ENCODE data around the gene ATXN7L1. TPM values are rescaled to one million over a fixed set of nuclear protein-coding genes. Genes with fewer than 3 reads are reported as not detected.

Gene ATXN7L1
- total RNA-seq, 1 experiment from 2014 or later, result 14.6 TPM

DNA sequence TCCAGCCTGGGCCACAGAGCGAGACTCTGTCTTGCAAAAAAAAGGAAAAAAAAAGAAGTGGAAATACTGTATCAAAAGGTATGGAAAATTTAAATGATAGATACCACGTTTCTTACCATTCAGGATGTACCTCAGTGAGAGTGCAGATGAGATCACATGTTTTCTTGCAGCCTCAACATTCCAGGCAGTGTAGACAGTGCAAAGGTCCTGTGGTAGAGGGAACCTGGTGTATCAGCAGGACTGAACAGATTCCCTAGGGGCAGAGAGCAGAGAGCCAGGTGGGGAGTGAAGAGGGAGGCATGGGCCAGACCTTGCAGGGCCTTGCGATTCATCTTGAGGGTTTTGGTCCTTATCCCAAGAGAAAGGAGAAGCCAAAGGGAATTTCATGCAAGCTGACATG, 17.7 kb upstream of the ATXN7L1 start:
- ChIA-PET POLR2A (ENCODE audit: unreplicated experiment) (no interaction called here), CTCF (no interaction called here)
- intact Hi-C loops (cut with micrococcal nuclease; ENCODE audit: unreplicated experiment), result no loop called here
- Histone ChIP-seq H2AFZ (no peak overlapping the region), H3K9me3 (ENCODE audit: insufficient read depth, low read depth) (no peaks in the 10 kb centered on the region), H3K9me2 (ENCODE audit: insufficient read depth) (no peaks in the 10 kb centered on the region), H3K4me3 (no peak overlapping the region), H3K79me2 (ENCODE audit: low read depth) (no peaks in the 10 kb centered on the region), H3K36me3 (ENCODE audit: low read depth) (no peaks in the 10 kb centered on the region), H3K4me2 (no peak overlapping the region), H4K20me1 (ENCODE audit: insufficient read depth) (no peaks in the 10 kb centered on the region), H3K27ac (no peak overlapping the region), H3K4me1 (replicated peaks; ENCODE audit: insufficient read depth) (no peaks in the 10 kb centered on the region), H3F3A (ENCODE audit: insufficient read depth, low read depth) (no peaks in the 10 kb centered on the region), H3K27me3 (ENCODE audit: insufficient read depth, low read depth) (no peaks in the 10 kb centered on the region)
- no TSS peak for BruUV-seq (replicated peaks)
- DNase-seq, result no peak
- TF ChIP-seq, protein P1, sequence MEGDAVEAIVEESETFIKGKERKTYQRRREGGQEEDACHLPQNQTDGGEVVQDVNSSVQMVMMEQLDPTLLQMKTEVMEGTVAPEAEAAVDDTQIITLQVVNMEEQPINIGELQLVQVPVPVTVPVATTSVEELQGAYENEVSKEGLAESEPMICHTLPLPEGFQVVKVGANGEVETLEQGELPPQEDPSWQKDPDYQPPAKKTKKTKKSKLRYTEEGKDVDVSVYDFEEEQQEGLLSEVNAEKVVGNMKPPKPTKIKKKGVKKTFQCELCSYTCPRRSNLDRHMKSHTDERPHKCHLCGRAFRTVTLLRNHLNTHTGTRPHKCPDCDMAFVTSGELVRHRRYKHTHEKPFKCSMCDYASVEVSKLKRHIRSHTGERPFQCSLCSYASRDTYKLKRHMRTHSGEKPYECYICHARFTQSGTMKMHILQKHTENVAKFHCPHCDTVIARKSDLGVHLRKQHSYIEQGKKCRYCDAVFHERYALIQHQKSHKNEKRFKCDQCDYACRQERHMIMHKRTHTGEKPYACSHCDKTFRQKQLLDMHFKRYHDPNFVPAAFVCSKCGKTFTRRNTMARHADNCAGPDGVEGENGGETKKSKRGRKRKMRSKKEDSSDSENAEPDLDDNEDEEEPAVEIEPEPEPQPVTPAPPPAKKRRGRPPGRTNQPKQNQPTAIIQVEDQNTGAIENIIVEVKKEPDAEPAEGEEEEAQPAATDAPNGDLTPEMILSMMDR (conservative IDR thresholded peaks at IDR 0.05), result no peak
- no peak for TF ChIP-seq EZH2 (IDR thresholded peaks at IDR 0.05; ENCODE audit: low read depth)

DNA sequence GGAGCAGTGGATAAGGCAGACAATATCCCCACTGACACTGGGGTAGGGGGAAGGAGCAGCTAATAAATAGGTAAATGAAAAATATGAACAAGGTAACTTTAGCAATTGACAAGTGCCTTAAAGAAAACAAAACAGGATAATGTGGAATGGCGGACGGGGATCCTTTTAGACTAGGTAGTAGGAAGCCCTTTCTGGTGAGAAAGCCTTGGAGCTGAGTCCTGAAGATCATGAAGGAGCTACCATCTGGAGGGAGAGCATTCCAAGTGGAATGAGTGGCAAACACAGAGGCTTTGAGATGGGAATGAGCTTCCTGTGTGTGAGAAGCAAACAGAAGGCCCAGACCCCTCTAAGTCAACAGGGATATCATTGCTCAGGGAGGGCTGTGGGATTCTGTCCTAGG, 16.0 kb upstream of the ATXN7L1 start:
- no peak for DNase-seq
- no TSS peak for BruUV-seq (replicated peaks)
- Histone ChIP-seq H3F3A (ENCODE audit: insufficient read depth, low read depth) (no peaks in the 10 kb centered on the region), H3K4me1 (replicated peaks; ENCODE audit: insufficient read depth) (no peaks in the 10 kb centered on the region), H3K36me3 (ENCODE audit: low read depth) (no peaks in the 10 kb centered on the region), H4K20me1 (ENCODE audit: insufficient read depth) (no peaks in the 10 kb centered on the region), H3K4me3 (no peak overlapping the region), H2AFZ (no peak overlapping the region), H3K9me2 (ENCODE audit: insufficient read depth) (no peaks in the 10 kb centered on the region), H3K79me2 (ENCODE audit: low read depth) (no peaks in the 10 kb centered on the region), H3K27ac (no peak overlapping the region), H3K9me3 (ENCODE audit: insufficient read depth, low read depth) (no peaks in the 10 kb centered on the region), H3K4me2 (no peak overlapping the region), H3K27me3 (ENCODE audit: insufficient read depth, low read depth) (no peaks in the 10 kb centered on the region)
- TF ChIP-seq, protein P1 (conservative IDR thresholded peaks at IDR 0.05), result no peak
- TF ChIP-seq EZH2 (IDR thresholded peaks at IDR 0.05; ENCODE audit: low read depth), result no peak
- POLR2A ChIA-PET (ENCODE audit: unreplicated experiment), result interaction anchor here (0.6 kb wide), 1 partner anchor 388 kb away, joined by 12 read pairs; no protein-coding TSS in a partner anchor
- CTCF ChIA-PET, result interaction anchor here (0.6 kb wide), 1 partner anchor 236 kb away, joined by 3 read pairs; no protein-coding TSS in a partner anchor
- intact Hi-C loops (cut with micrococcal nuclease; ENCODE audit: unreplicated experiment), result no loop called here

- intact Hi-C loops (cut with micrococcal nuclease; ENCODE audit: unreplicated experiment), result no loop called here
- Histone ChIP-seq H3K79me2 (ENCODE audit: low read depth) (no peaks in the 10 kb centered on the region), H3K4me3 (no peak overlapping the region), H3K36me3 (ENCODE audit: low read depth) (no peaks in the 10 kb centered on the region), H3K27me3 (ENCODE audit: insufficient read depth, low read depth) (no peaks in the 10 kb centered on the region), H3K27ac (no peak overlapping the region), H3K9me2 (ENCODE audit: insufficient read depth) (no peaks in the 10 kb centered on the region), H3K4me1 (replicated peaks; ENCODE audit: insufficient read depth) (no peaks in the 10 kb centered on the region), H3K4me2 (no peak overlapping the region), H4K20me1 (ENCODE audit: insufficient read depth) (no peaks in the 10 kb centered on the region), H2AFZ (no peak overlapping the region), H3K9me3 (ENCODE audit: insufficient read depth, low read depth) (no peaks in the 10 kb centered on the region), H3F3A (ENCODE audit: insufficient read depth, low read depth) (no peaks in the 10 kb centered on the region)
- ChIA-PET POLR2A (ENCODE audit: unreplicated experiment) (no interaction called here), CTCF (no interaction called here)
- BruUV-seq (replicated peaks), result no TSS peak
- no peak for DNase-seq
- TF ChIP-seq, protein P1 (conservative IDR thresholded peaks at IDR 0.05), result no peak
- TF ChIP-seq EZH2 (IDR thresholded peaks at IDR 0.05; ENCODE audit: low read depth), result no peak
These were observed 14.0 kb upstream of the ATXN7L1 start for GRCh38 chr7:105890290-105890997.
